CD4-positive, alpha-beta T cell treated with Interleukin-4 for 4 hours (primary cell): ENCODE data around the gene COLQ.
A peak's percentile ranks its signal among the peaks of the same experiment; 100 is the strongest.

ENCODE experiments used
- DNase-seq: peaks from one replicate; pipeline ENCODE4 v3.0.0-alpha.2; 2020

Gene COLQ

DNA sequence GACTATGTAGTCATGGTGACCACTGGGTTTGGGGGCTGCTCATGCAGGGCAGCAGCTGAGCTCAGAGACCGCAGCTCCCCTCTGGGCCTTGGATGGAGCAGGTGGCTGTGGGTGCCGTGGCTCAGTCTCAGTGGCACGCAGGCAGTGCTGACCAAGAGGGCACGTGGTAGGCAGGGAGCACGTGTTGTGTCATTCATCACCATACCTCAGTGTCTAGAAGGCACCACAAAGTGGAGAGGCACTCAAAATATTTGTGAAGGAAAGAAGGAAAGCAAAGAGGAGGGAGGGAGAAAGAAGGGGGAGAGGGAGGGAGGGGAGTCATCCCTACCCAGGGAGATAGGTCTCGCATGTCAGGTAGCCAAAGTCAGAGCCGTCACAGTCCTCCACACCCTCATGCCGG, 68.0 kb downstream of the COLQ start:
- DNase-seq, result no peak

DNA sequence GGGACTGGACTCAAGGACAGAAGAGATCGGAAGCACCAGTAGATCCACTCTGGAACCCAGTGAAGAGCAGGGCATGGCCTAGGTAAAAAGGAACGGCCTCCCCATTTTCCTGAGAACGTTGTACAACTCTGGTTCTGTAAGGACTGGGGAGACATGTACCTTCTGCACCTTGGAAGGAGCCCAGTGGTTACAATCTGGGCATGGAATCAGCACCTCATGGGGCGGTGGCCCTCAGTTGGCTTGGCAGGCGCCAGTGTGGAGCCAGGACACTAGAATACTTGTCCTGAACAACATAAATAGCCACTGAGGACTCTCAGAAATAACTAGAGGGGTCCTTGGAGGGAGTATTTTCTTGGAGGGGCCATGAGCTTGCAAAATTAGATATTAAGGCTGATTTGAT, 68.5 kb downstream of the COLQ start:
- DNase-seq, result no peak

DNA sequence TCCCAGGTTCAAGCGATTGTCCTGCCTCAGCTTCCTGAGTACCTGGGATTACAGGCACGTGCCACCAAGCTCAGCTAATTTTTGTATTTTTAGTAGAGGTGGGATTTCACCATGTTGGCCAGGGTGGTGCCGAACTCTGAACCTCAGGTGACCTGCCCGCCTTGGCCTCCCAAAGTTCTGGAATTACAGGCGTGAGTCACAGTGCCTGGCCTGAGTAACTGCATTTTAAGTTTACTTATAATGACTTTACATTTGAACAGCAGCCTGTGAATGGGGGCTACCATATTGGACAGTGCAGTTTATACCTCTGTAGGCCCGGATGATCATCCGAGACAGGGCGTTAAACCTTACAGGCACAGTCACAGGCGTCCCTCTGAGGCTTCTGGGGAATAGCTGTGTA, 69.3 kb downstream of the COLQ start:
- no peak for DNase-seq

DNA sequence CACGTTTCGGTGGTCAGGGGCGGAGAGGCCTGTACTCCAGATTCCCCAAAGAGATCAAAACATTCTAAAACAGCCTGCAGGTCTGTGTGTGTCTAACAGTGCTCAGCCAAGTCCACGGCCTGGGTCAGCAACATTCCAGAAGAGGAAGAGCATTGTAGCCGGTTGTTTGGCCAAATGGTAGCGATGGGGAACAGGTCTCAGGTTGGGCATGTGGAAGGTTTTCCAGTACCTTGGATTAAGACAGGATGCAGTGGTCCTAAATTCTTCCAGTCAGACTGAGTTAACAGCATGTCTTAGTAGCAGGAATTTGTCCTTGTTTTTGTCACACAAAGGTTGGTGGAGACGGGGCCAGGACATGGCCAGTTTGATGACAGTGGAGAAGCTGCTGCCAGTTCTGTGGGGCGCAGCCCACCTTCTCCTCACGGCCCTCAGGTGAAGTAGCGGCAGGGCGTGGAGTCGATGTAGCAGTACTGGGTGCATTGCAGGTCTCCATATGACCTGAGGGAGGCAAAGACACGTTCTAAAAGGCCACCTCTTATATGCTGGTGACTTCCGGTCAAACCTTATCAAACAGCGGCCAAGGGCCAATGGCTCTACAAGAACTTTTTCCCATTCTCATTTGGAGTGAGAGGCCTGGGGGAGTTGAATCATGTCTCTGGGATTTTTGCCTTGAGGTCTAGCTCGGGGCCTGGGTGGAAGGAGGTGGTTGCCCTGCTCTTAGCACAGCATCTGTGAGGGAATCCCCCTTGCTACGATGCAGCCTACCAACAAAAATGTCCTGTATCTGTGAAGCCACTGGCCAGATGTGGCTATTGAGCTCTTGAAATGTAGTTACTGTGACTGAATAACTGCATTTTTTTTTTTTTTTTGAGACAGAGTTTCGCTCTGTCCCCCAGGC, 70.0 kb downstream of the COLQ start:
- DNase-seq, result no peak

DNA sequence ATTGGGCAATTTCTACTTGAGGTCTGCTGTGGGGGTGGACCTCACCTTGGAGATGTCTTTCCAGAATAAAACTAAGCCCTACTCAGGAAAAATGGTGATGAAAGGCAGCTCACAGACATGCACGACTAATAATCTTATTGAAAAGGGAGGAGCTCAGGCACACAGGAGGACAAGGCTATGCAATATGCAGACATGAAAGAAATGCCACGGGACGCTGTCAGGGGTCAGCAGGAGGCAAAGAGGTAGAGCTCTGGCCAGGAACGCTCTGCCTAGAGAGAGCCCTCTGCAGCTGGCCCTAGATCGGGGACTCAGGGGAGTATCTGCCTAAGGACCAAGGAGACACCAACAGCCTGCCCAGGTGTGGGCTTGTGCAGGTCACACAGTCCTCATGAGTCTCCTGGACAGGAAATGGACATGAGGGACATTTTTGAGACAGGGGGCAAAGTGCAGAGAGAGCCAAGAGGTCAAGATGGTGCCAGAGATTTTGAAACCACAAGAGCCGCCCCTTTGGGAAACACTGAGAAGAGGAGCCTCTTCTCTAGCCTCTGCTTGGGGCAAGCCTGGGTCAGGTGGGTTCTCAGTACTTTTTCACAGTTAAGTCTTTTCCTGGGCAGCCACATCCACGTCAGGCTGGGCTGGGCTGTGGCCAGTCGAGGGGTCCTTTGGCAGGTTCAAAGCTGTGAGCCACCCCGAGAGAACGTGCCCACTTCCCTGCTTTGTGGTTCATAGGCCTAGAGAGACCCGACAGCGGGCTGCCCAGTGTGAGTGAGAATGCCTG, 70.9 kb downstream of the COLQ start:
- DNase-seq, result no peak

DNA sequence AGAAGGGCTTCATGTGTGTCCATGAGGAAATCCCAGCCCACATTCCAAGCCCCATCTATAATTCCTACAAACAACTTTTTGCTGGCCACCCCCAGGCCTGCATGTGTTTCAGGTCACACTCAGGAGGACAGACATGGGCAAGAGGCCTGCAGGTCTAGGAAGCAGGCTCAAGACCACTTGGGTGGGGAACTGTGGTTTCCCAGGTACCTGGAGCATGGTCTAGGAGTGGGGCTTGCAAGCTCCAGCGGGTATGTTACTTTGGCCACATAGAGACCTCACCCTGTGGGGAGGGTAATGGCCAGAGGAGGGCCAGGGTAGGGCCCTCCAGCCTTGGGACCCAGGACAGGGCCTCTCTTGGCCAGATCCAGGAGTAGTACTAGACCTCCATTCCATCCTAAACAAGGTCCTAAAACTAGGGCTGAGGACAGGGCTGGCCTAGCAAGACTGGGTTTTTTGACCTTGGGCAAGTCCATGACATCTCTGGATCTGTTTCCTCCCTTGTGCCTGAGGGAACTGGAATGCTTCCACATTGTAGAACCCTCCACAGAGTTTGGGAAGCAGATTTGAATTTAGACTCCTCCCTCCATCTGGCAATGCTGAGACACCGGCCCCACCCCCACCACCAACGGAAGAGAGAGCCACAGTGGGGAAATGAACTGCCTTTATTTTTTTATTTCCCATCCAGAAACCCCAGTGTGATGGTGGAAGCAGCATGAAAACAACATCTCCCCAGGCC, 71.8 kb downstream of the COLQ start:
- DNase-seq, result no peak

DNA sequence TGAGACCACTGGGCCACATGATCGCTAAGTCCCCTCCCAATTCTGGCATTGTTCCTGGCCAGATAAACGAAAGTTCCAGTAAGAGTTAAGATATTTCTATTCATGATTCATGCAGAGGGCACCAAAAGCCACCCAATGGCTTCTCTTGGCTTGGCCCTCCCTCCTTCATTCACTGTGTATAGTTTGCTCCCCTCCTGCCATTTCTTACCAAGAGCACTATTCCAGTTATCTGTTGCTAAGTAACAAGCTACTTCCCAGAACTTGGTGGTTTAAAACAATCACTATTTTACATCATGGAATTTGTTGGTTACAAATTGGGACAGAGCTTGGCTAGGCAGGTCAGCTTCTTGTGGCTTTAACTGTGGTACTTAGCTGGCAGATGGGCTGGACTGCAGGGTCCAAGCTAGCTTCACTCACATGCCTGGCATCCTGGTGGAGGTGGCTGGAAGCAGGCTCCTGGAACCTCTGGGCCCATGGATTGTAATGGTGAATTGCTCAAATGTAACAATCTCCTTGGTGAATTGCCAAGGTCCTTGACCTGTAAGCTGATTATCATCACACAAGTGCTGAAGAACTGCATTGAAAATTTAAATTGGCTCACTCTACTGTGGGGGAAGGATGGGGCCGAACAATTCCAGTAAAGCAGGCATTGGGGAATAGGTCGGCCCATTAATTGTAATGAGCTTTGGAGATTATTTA, 77.5 kb downstream of the COLQ start:
- DNase-seq, result no peak

DNA sequence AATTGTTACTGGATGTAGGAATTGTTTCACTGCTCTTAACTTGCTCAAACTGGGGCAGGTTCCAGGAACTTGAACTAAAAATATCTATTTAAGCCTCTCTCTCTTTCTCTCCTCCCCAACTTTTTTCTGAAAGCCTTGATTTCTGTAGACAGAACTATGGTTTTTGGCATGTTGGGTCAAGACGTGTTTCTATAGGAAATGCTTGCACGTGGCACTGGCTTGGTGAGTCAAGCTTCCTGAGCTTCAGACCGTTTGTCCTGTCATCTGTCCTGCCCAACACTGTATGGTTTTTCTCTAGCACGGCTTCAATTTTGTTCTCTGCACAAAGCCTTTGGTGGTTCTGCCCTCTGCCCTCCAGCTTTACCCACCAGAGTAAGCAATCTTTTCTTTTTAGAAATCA, 80.6 kb downstream of the COLQ start:
- DNase-seq, result no peak

DNA sequence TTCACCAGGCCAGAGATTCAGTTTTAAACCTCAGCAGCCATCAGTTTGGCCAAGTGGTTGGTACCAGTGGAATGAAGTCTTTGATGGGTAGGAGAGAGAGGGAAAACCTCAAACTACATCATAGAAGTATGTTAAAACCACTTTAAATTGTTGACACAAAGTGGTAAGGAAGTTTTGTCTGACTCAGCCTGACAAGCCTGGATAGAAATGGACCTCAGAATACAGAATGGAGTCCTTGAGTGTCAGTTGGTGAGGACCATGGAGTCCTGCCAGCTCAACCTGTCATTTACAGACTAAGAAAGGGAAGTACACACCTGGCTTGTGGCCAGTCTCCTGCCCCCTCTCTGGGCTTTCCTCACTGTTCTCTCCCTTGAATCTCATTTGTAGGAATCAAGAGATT, 82.0 kb downstream of the COLQ start:
- no peak for DNase-seq

DNA sequence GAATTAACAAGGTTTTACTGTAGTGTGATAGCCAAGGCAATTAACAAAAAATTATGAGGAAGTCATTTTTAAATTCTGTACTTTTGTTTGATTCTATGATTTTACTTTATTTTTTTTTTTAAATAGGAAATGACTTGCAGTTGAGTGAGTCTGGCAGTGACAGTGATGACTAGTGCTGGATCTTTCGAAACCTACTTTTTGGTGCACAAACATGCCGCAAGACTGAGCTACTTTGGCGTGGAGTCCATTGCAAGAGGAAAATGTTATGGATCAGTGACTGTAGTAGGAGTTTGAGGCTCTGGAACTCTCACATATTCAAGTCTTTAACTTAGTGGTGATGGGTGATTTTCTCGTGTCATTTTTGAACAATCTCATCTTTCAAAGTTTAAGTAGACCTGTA, 82.5 kb downstream of the COLQ start:
- no peak for DNase-seq

DNA sequence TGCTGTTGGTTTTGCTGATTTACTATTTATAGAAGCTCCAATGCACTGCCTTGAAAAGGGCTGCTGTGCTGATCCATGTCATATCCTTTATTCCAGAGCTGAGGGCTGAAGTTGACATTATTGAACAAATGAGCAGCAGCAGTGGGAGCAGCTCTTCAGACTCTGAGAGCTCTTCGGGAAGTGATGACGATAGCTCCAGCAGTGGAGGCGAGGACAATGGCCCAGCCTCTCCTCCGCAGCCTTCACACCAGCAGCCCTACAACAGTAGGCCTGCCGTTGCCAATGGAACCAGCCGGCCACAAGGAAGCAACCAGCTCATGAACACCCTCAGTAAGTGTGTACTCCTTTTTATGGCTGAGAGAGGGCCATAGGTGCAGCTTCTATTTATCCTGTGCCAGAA, 85.3 kb downstream of the COLQ start:
- DNase-seq, result no peak

DNA sequence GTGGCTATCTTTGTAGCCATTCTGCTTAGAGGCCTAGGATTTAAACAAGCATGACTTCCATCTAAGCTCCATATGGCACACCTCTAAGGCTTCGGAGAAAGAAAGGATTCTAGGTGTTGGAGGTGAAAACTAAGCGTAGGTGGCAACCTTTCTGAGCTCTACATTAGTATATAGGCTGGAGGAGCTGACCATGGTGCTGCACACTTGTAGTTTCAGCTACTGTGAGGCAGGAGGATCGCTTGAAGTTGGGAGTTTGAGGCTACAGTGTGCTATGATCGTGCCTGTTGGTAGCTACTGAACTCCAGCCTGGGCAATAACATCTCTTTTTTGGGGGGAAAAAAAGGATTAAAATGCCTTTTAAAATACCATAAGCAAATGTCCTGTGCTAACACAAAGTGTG, 86.8 kb downstream of the COLQ start:
- no peak for DNase-seq

DNA sequence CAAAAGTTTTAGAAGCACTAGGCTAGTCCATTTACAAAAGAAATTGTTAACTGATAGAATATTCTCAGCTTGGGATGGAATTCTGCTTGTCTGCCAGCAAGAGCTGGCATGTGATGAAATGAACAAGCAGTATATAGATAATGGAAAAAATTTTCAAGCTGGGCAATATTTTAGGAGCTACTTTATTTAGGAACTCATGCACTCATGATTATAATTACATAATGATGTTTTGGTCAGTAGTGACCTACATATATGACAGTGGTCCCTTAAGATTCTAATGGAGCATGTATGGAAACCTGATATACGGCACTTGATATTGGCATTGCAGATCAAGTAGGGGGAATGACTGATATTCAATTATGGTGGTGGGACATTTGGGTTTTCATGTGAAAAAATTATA, 88.0 kb downstream of the COLQ start:
- no peak for DNase-seq

DNA sequence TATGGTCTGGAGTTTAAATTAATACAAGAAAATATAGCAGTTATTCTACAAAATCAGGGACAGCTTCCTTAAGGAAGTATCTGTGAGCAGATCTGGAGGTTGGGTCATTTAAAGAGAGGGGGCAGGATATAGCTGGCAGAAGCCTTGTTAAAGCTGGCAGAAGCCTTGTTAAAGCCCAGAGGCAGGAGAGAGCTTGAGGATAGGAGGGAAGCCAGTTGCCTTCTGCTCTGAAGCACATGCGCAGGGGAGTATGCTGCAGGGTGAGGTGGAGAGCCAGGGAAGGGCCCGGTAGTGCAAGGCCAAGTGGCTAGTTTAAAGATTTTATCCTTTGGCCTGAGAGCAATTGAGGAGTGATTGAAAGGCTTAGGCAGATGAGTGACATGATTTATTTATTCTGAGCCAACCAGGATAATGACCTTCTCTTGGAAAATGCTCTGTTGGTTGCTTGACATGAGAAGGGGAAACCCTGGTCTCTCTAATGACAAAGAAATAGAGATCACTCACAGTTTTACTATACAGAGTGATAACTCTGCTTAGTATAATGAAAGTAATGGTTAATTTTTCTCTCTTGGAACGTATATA, 90.2 kb downstream of the COLQ start:
- DNase-seq, result no peak

DNA sequence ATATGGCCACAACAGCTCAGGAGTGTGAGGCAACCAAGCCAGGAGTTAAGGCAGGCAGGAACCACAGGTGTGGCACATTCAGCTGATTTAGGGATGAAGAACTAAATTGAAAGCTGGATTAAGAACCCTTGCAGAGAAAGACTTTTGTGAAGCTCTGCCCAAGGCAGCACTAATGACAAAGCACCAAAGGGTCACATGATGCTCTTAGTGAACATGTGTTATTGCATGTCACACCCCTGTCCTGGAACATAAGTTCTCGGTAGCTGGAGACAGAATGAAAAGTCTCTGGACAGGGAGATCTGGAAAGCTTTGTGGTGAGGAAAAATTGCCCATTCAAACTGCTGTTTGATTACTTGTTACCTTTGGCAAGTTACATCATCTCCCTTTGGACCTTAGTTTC, 90.9 kb downstream of the COLQ start:
- DNase-seq, result no peak

DNA sequence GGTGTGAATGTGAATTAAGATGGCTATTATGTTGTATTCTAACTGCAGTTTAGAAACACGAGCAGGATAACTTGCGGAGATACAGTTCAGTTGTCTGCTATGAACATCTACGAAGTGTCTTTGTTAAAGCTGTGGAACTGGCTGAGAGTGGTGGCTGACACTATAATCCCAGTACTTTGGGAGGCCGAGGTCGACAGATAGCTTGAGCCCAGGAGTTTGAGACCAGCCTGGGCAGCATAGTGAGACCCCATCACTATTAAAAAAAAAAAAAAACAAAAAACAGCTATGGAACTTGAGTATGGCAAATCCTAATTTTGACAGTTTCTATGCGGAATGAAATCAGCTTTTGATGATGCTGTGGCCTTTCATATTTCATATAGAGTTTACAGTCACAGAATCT, 92.4 kb downstream of the COLQ start:
- no peak for DNase-seq

DNA sequence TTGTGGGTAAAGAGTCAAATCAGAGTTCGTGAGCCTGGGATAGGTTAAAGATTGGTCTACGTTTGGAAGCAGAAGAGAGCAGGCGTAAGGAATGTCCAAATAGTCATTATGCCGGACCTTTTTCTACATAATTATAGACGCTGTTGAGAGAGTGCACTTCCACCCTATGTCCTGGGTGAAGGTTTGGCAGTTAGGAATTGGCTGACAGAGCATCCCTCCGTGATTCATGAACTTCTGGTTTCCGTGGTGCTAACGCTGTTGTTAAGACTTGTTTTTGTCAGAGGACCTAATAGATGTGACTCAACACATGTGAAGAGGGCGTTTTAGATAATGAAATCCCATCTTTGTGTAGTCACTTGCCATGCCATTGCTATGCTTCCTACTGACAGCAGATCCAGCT, 93.0 kb downstream of the COLQ start:
- DNase-seq, result peak; percentile 72

DNA sequence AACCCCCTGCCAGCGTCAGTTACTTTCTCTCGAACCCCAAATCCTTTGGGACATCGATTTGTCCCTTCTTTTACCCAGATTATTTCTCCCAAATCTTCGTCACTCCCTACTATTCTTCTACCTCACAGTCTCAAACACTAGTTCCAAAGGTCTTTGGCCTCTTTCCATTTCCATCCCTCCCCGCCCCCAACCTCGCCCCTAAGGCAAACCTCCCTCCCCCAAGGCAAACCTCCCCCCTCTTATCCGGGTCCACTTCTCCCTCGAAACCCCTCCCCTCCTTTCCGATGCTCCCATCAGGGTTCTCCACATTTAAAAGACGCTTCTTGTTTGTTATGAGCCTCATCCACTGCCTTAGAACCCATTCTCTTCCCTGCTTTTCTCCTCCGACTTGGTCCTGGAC, 93.5 kb downstream of the COLQ start:
- no peak for DNase-seq

DNA sequence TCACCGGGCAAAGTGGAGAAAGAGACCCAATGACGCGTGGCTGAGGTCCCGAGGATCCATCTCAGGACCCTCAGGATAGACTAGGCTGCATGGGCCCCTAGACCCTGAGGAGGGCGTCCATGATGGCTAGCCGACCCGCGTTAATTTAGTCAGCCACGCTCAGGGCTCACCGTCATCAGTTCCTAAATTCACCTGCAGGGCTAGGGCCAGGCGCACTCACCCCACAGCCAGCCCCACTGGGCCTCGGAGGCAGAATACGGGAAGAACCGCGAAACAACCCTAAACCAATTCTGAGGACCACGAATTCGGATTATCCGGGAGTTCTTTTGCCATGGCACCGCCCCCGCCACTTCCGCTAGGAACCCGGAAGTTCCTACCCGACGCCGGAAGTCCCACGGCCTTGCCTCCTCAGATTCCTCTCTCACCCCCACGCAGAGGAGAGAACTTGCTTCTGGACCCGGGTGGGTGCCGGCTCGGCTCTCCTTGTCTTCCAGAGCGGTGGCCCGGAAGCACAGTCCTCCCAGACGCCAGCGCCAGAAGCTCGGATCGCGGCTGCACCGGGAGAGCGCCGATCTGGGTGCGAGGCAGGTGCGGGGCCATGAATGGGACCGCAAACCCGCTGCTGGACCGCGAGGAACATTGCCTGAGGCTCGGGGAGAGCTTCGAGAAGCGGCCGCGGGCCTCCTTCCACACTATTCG, 94.2 kb downstream of the COLQ start, which contains the start of the genes EAF1 and METTL6:
EAF1 (plus strand) TSS at position 417 of the 699 bp plus-strand sequence; CDS start at position 599, 182 bp downstream.
METTL6 (minus strand) TSS at position 363 of the 699 bp plus-strand sequence. CDS start 1,033 bp downstream, outside the sequence.
- DNase-seq, result peak; percentile 85

DNA sequence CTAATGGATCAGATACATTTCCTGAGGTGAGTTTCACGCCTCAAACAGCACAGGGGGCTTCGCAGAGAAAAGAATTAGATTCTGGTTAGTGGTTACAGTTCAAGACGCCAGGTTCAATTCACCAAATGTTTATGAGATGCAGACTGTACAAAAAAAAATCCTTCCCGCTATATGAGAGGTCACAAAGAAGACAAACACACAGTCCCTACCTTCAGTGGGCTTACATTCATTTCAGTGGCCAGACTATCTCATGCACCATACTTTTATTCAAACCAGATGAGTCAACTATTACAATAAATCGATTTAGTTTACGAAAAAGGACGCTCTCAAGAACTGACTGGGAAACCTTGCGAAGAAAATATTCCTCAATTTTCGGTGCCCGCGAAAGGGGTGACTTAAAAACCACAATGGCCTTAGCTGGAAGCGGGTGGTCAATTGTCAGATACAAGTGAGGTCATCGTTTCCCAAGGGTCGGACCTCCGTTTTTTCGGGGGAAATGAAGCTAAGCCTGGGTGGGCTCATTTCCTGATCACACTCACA, 94.9 kb downstream of the COLQ start:
- DNase-seq, result no peak

DNA sequence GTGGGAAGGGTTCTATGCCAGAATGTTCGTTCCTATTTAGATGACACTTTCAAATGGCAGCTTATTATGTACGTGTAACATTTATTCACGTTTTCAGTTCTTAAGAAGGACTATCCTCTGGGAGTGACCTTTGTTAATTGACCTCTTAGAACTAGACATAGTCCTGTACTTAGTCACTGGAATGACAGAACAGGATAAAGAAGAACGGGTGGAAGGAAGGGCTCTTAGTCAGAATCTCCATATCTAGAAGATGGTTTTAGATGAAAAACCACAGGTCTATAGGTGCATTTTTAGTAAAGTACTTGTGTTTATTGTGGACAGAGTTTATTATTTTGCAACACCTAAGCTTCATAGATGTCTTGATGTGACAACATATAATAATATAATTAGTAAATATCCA, 100.6 kb downstream of the COLQ start:
- no peak for DNase-seq
